ENCODE measurements around the gene MRGPRF.

The MRGPRF gene

DNA sequence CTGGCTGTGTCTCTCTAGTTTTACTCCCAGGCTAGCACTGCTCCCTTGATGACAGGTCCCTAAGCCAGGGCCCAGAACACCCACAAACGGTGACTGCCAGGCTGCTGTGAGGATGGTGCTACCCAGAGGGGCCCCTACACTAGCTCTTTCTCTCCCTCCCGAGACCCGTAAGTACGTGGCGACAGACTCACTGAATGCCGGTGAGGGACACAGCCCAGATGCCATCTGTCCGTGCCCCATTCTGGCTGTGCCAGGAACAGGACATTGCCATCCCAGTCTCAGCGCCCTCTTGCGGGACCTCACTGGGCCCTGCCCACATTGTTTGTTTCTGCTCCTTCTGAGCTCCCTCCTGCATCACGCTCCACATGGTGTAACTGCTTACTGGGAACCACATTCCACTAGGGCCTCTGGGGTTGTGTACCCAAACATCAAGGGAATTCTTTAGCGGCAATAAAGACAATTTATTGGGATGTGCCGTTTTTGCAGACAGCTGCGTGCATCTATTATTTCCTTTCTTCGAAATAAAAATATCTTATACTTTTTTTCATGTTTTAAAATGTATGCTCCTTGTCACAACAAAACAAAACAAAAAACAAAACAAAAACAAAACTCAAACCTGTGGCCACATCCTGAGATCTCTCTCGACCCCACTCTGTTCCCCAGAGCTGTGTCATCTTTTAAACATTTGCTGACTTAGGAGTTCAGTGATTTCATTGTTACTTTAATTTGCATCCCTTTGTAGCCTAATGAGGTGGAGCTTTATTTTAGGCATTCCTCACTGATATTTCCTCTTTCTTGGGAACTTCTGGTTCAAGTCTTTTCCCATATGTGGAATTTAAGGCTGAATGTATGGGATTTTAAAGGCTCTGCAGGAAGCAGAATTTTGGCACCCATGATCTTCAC is 31.3 kb upstream of the MRGPRF start:
- in situ Hi-C loops (cut with HindIII; ENCODE audit: low pct_unique_long_range_greater_than_20kb, low sequenced_read_pairs): no loop called here
- no peak for TF ChIP-seq JUND (IDR thresholded peaks at IDR 0.05; ENCODE audit: low read depth)
- peak; percentile 70 to 88 for DNase-seq (ENCODE audit: low read depth in 1 of 2, low spot score in 1 of 2)

DNA sequence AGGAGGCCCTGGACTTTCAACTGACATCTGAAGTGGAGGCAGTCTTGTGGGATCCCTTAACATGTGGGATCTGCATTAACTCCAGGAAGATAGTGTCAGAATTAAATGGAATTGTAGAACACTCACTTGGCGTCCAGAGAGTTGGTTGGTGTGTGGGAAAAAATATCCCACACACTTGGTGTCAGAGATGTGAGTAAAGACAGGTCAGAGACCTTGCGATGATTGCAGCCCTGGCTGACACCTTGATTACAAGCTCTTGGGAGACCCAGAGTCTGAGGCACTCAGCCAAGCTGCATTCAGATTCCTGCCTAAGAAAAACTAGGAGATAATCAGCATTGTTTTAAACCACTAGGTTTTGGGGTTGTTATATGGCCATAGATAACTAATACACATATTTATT is 28.5 kb upstream of the MRGPRF start:
- in situ Hi-C loops (cut with HindIII; ENCODE audit: low pct_unique_long_range_greater_than_20kb, low sequenced_read_pairs): no loop called here
- no peak for DNase-seq (ENCODE audit: low read depth in 1 of 2, low spot score in 1 of 2)

DNA sequence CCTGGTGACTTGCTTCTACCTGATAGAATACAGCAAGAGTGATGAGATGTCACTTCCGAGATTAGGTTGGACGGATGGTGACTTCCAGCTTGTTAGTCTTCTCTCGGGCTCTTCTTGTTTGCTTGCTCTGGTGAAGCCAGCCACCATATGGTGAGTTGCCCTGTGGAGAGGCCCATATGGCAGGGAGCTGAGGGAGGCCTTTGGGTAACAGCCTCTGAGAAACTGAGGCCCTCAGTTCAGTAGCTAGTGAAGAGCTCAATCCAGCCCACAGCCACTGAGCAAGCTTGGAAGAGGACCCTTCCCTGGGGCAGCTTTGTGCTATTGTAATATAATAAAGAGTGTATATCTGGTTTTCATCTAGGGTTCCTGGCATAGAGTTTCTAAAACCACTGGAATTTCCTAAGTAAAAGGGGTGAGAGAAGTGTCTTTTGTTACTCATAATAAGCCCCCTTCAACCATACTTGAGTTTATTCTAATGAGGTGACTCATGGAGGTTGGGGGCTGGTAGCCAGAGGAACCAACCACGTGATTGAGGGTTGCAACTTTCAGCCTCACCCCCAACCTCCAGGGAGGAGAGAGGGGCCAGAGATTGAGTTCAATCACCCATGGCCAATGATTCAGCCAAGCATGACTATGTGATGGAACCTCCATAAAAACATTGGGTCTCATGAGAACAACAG is 27.7 kb upstream of the MRGPRF start:
- DNase-seq (ENCODE audit: low read depth in 1 of 2, low spot score in 1 of 2): no peak
- in situ Hi-C loops (cut with HindIII; ENCODE audit: low pct_unique_long_range_greater_than_20kb, low sequenced_read_pairs): no loop called here
- TF ChIP-seq JUND (IDR thresholded peaks at IDR 0.05; ENCODE audit: low read depth): no peak

More for the DNA sequence above, 28.5 kb upstream of the MRGPRF start:
- no peak for TF ChIP-seq JUND (IDR thresholded peaks at IDR 0.05; ENCODE audit: low read depth)

DNA sequence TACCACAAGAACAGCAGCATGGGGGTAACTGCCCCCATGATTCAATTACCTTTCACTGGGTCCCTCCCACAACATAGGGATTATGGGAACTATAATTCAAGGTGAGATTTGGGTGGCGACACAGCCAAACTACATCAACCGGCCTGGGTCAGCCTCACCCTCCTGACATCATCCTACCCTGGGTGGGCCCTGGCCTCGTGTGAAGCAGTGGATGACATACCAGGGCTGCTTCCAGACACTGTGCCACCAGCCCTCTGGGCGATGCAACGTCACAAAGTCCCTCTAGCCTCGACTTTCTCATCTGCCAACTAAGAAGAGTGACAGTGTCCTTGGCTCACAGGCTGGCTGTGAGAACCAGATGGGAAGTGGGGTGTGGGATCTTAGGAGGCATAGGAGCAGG is 27.0 kb upstream of the MRGPRF start:
- DNase-seq (ENCODE audit: low read depth in 1 of 2, low spot score in 1 of 2): no peak
- in situ Hi-C loops (cut with HindIII; ENCODE audit: low pct_unique_long_range_greater_than_20kb, low sequenced_read_pairs): no loop called here
- TF ChIP-seq JUND (IDR thresholded peaks at IDR 0.05; ENCODE audit: low read depth): no peak

DNA sequence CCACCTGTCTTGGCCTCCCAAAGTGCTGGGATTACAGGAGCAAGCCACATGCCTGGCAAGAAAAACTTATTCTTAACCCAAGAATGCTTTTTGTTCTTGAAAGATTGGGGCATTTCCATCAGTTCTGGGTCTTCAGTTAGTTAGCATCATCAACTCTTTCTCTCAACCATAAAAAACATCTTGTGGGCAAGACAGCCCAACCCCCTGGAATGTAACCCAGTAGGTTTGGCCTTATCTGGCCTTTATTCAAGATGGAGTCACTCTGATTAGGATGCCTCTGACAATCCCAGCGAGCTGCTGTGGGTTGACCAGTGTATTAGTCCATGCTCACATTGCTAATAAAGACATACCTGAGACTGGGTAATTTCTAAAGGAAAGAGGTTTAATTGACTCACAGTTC is 26.5 kb upstream of the MRGPRF start:
- in situ Hi-C loops (cut with HindIII; ENCODE audit: low pct_unique_long_range_greater_than_20kb, low sequenced_read_pairs): no loop called here
- DNase-seq (ENCODE audit: low read depth in 1 of 2, low spot score in 1 of 2): no peak
- TF ChIP-seq JUND (IDR thresholded peaks at IDR 0.05; ENCODE audit: low read depth): no peak

DNA sequence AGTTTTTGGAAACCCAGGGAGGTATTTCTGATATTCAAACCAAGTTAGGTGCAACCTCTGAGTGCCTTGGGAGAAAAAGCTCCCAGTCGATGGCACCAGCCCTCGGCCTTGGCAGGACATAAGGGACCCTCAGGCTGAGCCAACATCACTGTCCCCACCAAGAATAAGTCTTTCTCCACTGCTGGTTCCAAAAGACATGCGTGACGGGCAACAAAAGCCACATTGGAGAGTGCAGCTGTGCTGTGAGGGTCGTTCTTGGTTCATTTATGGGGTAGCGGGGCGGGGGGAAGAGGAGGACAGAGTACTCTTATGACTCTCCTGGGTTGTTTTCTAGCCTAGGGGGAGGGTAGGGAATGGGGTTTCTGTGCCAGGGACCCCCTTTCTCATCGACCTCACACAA is 24.5 kb upstream of the MRGPRF start:
- TF ChIP-seq JUND (IDR thresholded peaks at IDR 0.05; ENCODE audit: low read depth): no peak
- in situ Hi-C loops (cut with HindIII; ENCODE audit: low pct_unique_long_range_greater_than_20kb, low sequenced_read_pairs): no loop called here
- DNase-seq (ENCODE audit: low read depth in 1 of 2, low spot score in 1 of 2): no peak

DNA sequence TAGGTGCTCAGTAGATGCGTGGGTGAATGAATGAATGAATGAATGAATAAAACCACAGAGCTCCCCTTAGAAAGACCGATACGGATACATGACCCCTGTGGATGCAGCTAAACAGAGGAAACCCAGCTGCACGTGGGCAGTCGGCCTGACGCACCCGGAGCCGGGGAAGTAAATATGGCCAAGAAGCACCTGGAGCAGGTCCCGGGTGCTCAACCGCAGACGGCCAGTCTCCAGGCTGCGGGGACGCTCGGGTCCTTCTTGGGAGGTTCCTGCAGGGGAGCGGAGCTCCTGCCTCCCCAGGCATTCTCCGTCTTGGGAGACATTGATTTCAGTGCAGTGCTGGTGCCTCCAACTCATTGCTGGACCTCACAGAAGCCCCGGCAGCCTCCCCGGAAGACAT is 24.0 kb upstream of the MRGPRF start:
- TF ChIP-seq JUND (IDR thresholded peaks at IDR 0.05; ENCODE audit: low read depth): no peak
- DNase-seq (ENCODE audit: low read depth in 1 of 2, low spot score in 1 of 2): no peak

DNA sequence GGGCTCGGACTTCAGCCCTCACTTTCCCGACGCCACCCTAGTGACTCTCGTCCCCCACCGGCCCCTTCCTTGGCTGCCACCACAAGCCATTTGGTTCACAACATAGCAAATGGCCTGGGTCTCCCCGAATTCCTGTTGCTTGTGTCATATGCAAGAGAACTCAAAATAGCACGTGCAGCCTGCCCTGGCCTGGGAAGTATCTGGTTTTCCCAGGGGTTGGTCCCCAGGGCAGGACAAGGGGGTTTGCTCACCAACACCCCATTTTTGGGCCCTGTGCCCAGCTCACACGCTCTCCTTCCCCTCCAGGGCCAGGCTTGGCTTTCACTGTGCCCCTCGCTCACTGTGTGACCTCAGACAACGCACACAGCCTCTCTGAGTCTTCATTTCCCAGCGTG is 22.9 kb upstream of the MRGPRF start:
- DNase-seq (ENCODE audit: low read depth in 1 of 2, low spot score in 1 of 2): no peak
- in situ Hi-C loops (cut with HindIII; ENCODE audit: low pct_unique_long_range_greater_than_20kb, low sequenced_read_pairs): no loop called here

More for the DNA sequence above, 24.0 kb upstream of the MRGPRF start:
- in situ Hi-C loops (cut with HindIII; ENCODE audit: low pct_unique_long_range_greater_than_20kb, low sequenced_read_pairs): no loop called here

DNA sequence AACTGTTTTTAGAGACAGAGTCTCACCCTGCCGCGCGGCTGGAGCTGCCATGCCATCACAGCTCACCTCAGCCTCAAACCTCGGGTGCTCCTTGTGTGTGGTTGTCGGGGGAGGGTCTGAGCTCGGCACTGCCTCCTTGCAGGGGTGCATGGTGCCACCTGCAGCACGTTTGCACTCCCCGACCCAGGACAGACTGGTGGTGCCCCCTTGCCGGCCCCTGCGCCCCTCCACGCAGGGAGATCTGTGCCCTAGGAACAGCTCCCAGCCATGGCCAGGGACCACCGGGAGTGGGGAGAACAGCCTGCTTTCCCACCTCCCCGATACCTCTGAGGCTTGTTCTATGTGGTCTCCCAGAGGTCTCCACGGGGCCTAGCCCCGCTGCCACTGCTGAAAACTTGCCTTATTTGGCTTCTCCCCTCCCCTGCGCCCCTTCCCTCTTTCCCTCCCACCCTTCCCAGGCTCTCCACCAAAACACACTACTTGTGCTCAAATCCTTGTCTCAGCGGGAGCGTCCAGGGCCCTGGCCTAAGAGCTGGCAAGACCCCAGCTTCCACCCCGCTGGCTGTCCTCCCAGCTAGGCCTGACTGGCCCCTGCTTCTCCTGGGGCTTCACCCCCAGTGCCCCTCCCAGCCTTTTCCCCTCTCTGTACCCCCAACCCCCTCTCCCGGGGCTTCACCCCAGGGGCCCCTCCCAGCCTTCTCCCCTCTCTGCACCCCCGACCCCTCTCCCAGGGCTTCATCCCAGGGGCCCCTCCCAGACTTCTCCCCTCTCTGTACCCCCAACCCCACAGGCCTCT is 22.3 kb upstream of the MRGPRF start:
- no peak for DNase-seq (ENCODE audit: low read depth in 1 of 2, low spot score in 1 of 2)
- no peak for TF ChIP-seq JUND (IDR thresholded peaks at IDR 0.05; ENCODE audit: low read depth)
- in situ Hi-C loops (cut with HindIII; ENCODE audit: low pct_unique_long_range_greater_than_20kb, low sequenced_read_pairs): no loop called here

More for the DNA sequence above, 22.9 kb upstream of the MRGPRF start:
- no peak for TF ChIP-seq JUND (IDR thresholded peaks at IDR 0.05; ENCODE audit: low read depth)

DNA sequence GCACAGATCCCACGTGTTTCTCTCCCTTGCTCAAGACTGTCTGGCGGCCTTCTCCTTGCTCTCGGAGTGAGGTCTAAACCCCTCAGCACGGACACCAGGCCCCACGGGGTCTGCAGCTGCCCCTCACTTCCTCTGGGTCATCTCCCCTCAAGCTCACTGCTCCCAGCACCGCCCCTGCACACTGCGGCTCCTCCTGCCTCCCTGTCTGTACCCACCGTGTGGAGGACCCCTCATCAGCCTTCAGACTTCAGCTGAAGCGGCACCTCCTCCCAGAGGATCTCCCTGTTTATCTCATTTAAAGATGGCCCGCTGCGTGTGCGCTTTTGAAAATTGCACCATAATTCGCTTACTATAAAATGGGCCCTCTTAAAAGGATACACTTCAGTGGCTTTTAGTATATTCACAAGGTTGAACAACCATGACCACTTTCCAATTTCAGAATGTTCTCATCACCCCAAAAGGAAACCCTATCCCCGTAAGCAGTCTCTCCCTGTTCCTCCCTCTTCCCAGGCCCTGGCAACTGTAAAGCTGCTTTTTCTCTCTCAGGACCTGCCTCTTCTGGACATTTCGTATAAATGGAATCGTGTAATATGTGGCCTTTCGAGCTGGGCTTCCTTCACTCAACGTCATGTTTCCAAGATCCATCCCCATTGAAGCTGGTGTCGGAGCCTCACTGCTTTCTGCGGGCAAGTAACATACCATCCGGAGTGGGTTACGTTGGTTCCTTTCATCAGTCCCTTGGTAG is 21.2 kb upstream of the MRGPRF start:
- no peak for TF ChIP-seq JUND (IDR thresholded peaks at IDR 0.05; ENCODE audit: low read depth)
- in situ Hi-C loops (cut with HindIII; ENCODE audit: low pct_unique_long_range_greater_than_20kb, low sequenced_read_pairs): no loop called here
- DNase-seq (ENCODE audit: low read depth in 1 of 2, low spot score in 1 of 2): no peak

DNA sequence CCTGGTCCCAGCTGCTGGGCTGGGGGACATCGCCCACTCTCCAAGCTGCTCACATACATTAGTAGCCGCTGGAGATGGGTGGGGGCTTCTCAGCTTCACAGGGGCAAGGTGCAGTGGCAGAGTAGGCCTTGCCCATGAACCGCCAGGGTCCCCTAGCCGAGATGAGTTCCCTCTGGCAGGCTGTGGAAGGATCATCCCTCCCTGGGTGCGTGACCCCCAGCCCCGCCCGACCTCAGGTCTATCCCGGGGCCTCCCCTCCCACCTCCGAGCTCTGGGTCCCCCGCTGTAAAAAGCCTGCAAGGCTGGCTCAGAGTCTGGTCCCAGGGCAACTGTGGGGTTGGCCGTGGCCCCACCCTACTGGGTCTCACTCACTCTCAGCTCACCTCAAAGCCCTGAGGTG is 20.4 kb upstream of the MRGPRF start:
- no peak for DNase-seq (ENCODE audit: low read depth in 1 of 2, low spot score in 1 of 2)
- no peak for TF ChIP-seq JUND (IDR thresholded peaks at IDR 0.05; ENCODE audit: low read depth)
- in situ Hi-C loops (cut with HindIII; ENCODE audit: low pct_unique_long_range_greater_than_20kb, low sequenced_read_pairs): no loop called here

DNA sequence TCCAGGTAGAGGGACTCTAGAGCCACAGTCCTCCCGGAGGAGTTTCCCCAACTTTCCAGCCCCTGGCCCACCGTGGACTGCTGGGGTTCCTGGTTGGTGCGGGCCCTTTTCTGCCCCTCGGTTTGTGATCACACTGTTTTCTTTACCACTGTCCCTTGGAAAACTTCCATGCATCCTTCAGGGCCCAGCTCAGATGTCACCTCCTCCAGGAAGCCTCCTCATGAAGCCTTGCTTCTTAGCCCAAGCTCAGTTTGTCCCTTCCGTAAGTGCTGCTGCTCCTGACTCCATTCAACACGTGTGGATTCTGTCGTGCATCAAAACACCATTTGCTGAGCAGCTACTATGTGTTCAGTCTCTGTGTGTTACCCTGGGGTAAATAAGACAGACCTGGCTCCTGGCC is 19.8 kb upstream of the MRGPRF start:
- in situ Hi-C loops (cut with HindIII; ENCODE audit: low pct_unique_long_range_greater_than_20kb, low sequenced_read_pairs): no loop called here
- DNase-seq (ENCODE audit: low read depth in 1 of 2, low spot score in 1 of 2): no peak
- TF ChIP-seq JUND (IDR thresholded peaks at IDR 0.05; ENCODE audit: low read depth): no peak

All from T47D (cell line).